IPS-18c (cell line): ENCODE data around the gene NFKBIE.

ENCODE experiments used
- H3K4me3 ChIP-seq: 2 replicates; pipeline ENCODE4 v1.7.0; 2013; ENCODE audit warnings: low read depth, mild to moderate bottlenecking, low read length, moderate library complexity; ENCODE audit not compliant: insufficient read depth
- H3K9me3 ChIP-seq: one replicate; pipeline ENCODE4 v1.6.1; 2013; ENCODE audit warnings: mild to moderate bottlenecking, low read length, moderate library complexity; ENCODE audit not compliant: control insufficient read depth, insufficient read depth

NFKBIE gene

GRCh38 chr6:44214307-44214706 is 51.0 kb downstream of the NFKBIE start:
- Histone ChIP-seq H3K4me3 (no peak overlapping the region), H3K9me3 (no peaks in the 10 kb centered on the region)

GRCh38 chr6:44211284-44211683 is 54.1 kb downstream of the NFKBIE start:
- Histone ChIP-seq H3K4me3 (no peak overlapping the region), H3K9me3 (no peaks in the 10 kb centered on the region)
